IMR-90 (cell line): ENCODE measurements around the gene CD101. TPM values are rescaled to one million over a fixed set of nuclear protein-coding genes. Genes with fewer than 3 reads are reported as not detected.

ENCODE experiments used
- ATAC-seq: fragments of 200-7000 bp; cut with Tn5 transposase; 2 replicates; pipeline ENCODE4 v1.9.1; 2020; ENCODE audit warnings: low read depth, mild to moderate bottlenecking, moderate library complexity
- BruUV-seq: library from RNA; stranded (reverse); fragments of 400-500 nt; replicated peaks from 2 replicates; lab custom pipeline; 2021; lab: Mats Ljungman, UMichigan
- CTCF ChIA-PET: fragments of 300-600 bp; formaldehyde crosslinking; extraction: SDS; loops from one replicate; lab custom pipeline; 2021; ENCODE audit warnings: antibody characterized with exemption; lab: Yijun Ruan, JAX
- POLR2A ChIA-PET: fragments of 300-600 bp; sonication (Branson Sonifier 250); formaldehyde crosslinking; loops from one replicate; lab custom pipeline; 2022; ENCODE audit warnings: antibody characterized with exemption; ENCODE audit not compliant: unreplicated experiment; lab: Charles Lee
- DNase-seq: peaks from one replicate; pipeline ENCODE4 v3.0.0; 2013
- H2AFZ ChIP-seq: replicated peaks from 2 replicates; pipeline ENCODE3; 2013; ENCODE audit warnings: low read length, mild to moderate bottlenecking; ENCODE audit not compliant: poor library complexity
- H2AK5ac ChIP-seq: 2 replicates; pipeline ENCODE4 v1.6.1; 2013; ENCODE audit warnings: low read depth, low read length, inconsistent platforms
- H2AK9ac ChIP-seq: replicated peaks from 2 replicates; pipeline ENCODE3; 2013; ENCODE audit warnings: mild to moderate bottlenecking, low read depth, low read length, moderate library complexity; ENCODE audit not compliant: poor library complexity
- H2BK120ac ChIP-seq: 2 replicates; pipeline ENCODE4 v1.6.1; 2013; ENCODE audit warnings: low read depth, low read length, inconsistent platforms
- H2BK15ac ChIP-seq: 3 replicates; pipeline ENCODE4 v1.6.1; 2013; ENCODE audit warnings: low read depth, low read length, inconsistent platforms
- H2BK20ac ChIP-seq: 2 replicates; pipeline ENCODE4 v1.6.1; 2013; ENCODE audit warnings: low read depth, mild to moderate bottlenecking, inconsistent platforms, low read length, moderate library complexity
- H2BK5ac ChIP-seq: 2 replicates; pipeline ENCODE4 v1.6.1; 2013; ENCODE audit warnings: mild to moderate bottlenecking, low read depth, low read length, inconsistent platforms; ENCODE audit not compliant: poor library complexity, severe bottlenecking
- H3K14ac ChIP-seq: replicated peaks from 2 replicates; pipeline ENCODE4 v1.6.1; 2013; ENCODE audit warnings: low read depth, low read length, inconsistent platforms
- H3K18ac ChIP-seq: 2 replicates; pipeline ENCODE4 v1.6.1; 2013; ENCODE audit warnings: low read depth, low read length, control low read depth
- H3K23ac ChIP-seq: 2 replicates; pipeline ENCODE4 v1.6.1; 2013; ENCODE audit warnings: low read depth, low read length, inconsistent platforms
- H3K27ac ChIP-seq: 2 replicates; pipeline ENCODE4 v1.5.1; 2013; ENCODE audit warnings: mild to moderate bottlenecking, control low read depth, low read length; ENCODE audit not compliant: insufficient read depth
- H3K27me3 ChIP-seq: 2 replicates; pipeline ENCODE4 v1.6.1; 2013; ENCODE audit warnings: low read length; ENCODE audit not compliant: control insufficient read depth, insufficient read depth
- H3K36me3 ChIP-seq: 2 replicates; pipeline ENCODE4 v1.6.1; 2013; ENCODE audit warnings: low read length, mixed read lengths; ENCODE audit not compliant: control insufficient read depth, insufficient read depth
- H3K4ac ChIP-seq: 2 replicates; pipeline ENCODE4 v1.6.1; 2013; ENCODE audit warnings: low read depth, low read length, inconsistent platforms
- H3K4me1 ChIP-seq: 2 replicates; pipeline ENCODE4 v1.6.1; 2013; ENCODE audit warnings: low read length, mixed read lengths; ENCODE audit not compliant: control insufficient read depth, insufficient read depth
- H3K4me2 ChIP-seq: 2 replicates; pipeline ENCODE4 v1.6.1; 2013; ENCODE audit warnings: low read depth, mild to moderate bottlenecking, control low read depth, low read length, moderate library complexity
- H3K4me3 ChIP-seq: 2 replicates; pipeline ENCODE4 v1.5.1; 2013; ENCODE audit warnings: low read depth, mild to moderate bottlenecking, control low read depth, low read length, moderate library complexity; ENCODE audit not compliant: insufficient read depth
- H3K56ac ChIP-seq: 2 replicates; pipeline ENCODE4 v1.6.1; 2013; ENCODE audit warnings: low read length, inconsistent platforms; ENCODE audit not compliant: insufficient read depth; ENCODE audit errors: extremely low read depth
- H3K79me1 ChIP-seq, 2 experiments: 2 replicates each; pipeline ENCODE4 v1.6.1; 2013; ENCODE audit warnings: low read length in 2 of 2, inconsistent platforms in 1 of 2, low read depth in 1 of 2
- H3K9ac ChIP-seq: 2 replicates; pipeline ENCODE4 v1.6.1; 2013; ENCODE audit warnings: low read depth, low read length, control low read depth
- H3K9me1 ChIP-seq: 2 replicates; pipeline ENCODE4 v1.6.1; 2013; ENCODE audit warnings: low read length, inconsistent platforms; ENCODE audit not compliant: insufficient read depth
- H3K9me3 ChIP-seq: 2 replicates; pipeline ENCODE4 v1.6.1; 2013; ENCODE audit warnings: low read length; ENCODE audit not compliant: control insufficient read depth, insufficient read depth
- H4K20me1 ChIP-seq: 2 replicates; pipeline ENCODE4 v1.6.1; 2013; ENCODE audit warnings: low read length, inconsistent platforms; ENCODE audit not compliant: insufficient read depth
- H4K5ac ChIP-seq: 2 replicates; pipeline ENCODE4 v1.6.1; 2013; ENCODE audit warnings: mild to moderate bottlenecking, low read depth, low read length, control low read depth
- H4K8ac ChIP-seq, 2 experiments: 2 replicates each; pipeline ENCODE4 v1.6.1; 2013; ENCODE audit warnings: low read depth in 2 of 2, low read length in 2 of 2, control low read depth in 1 of 2, inconsistent platforms in 1 of 2
- H4K91ac ChIP-seq: 2 replicates; pipeline ENCODE4 v1.6.1; 2013; ENCODE audit warnings: low read depth, low read length, inconsistent platforms; ENCODE audit not compliant: insufficient read depth
- BHLHE40 ChIP-seq: fragments of 150-350 bp; IDR thresholded peaks from 2 replicates; pipeline ENCODE4 v1.6.1; 2016; ENCODE audit warnings: mild to moderate bottlenecking, low read depth, low read length
- FOS ChIP-seq: fragments of 150-350 bp; IDR thresholded peaks from 2 replicates; pipeline ENCODE4 v1.6.1; 2016; ENCODE audit warnings: low read depth, low read length
- MXI1 ChIP-seq: IDR thresholded peaks from 2 replicates; pipeline ENCODE4 v1.6.1; 2012; ENCODE audit warnings: low read depth, mild to moderate bottlenecking, low read length, moderate library complexity, borderline replicate concordance
- SMC3 ChIP-seq: fragments of 150-350 bp; IDR thresholded peaks from 2 replicates; pipeline ENCODE4 v1.6.1; 2016; ENCODE audit warnings: low read depth, mild to moderate bottlenecking, antibody characterized with exemption, low read length, moderate library complexity
- whole genome bisulfite sequencing, 2 experiments: methylation state at CpG; one replicate each; pipeline versions ENCODE4 v1.1.5 to v1.1.7; 2013; ENCODE audit warnings: missing lambda C conversion rate in 2 of 2; ENCODE audit not compliant: insufficient read length in 1 of 2; ENCODE audit errors: extremely low coverage in 2 of 2; 5-methylcytosine and 5-hydroxymethylcytosine counted together
- dilution Hi-C: fragments of 300-500 bp; cut with HindIII; formaldehyde crosslinking; loops from one replicate; pipeline ENCODE4 v1.14.3; 2018; ENCODE audit warnings: low sequenced_read_pairs; ENCODE audit not compliant: unreplicated experiment
- in situ Hi-C: fragments of 300-500 bp; cut with MboI; formaldehyde crosslinking; loops from 3 replicates; pipeline ENCODE4 v1.14.3; 2019; ENCODE audit warnings: low sequenced_read_pairs, inconsistent platforms, mixed read lengths
- intact Hi-C: fragments of 100-400 bp; cut with micrococcal nuclease; formaldehyde crosslinking; loops from 2 replicates; pipeline ENCODE4 v1.10.0; 2022
- polyA plus RNA-seq, 3 experiments: library from polyadenylated mRNA; depleted of rRNA; stranded (reverse); fragments of >200 nt; gene quantifications; 2 replicates each; pipeline ENCODE4 v1.2.3, GENCODE V29; 2012; ENCODE audit warnings: low replicate concordance in 1 of 3
- total RNA-seq: library from RNA; depleted of rRNA; stranded (reverse); fragments of >200 nt; gene quantifications from 2 replicates; pipeline ENCODE4 v1.2.3, GENCODE V29; 2012
- TF ChIP-seq, protein P1 (sequence below): fragments of 150-350 bp; IDR thresholded peaks from 2 replicates; pipeline ENCODE4 v1.6.1; 2016; ENCODE audit warnings: low read depth, mild to moderate bottlenecking, low read length, moderate library complexity, borderline replicate concordance

The CD101 gene
- total and polyA plus RNA-seq, 2 of the 4 experiments (the other 2 are of a cell fraction) = not detected

DNA sequence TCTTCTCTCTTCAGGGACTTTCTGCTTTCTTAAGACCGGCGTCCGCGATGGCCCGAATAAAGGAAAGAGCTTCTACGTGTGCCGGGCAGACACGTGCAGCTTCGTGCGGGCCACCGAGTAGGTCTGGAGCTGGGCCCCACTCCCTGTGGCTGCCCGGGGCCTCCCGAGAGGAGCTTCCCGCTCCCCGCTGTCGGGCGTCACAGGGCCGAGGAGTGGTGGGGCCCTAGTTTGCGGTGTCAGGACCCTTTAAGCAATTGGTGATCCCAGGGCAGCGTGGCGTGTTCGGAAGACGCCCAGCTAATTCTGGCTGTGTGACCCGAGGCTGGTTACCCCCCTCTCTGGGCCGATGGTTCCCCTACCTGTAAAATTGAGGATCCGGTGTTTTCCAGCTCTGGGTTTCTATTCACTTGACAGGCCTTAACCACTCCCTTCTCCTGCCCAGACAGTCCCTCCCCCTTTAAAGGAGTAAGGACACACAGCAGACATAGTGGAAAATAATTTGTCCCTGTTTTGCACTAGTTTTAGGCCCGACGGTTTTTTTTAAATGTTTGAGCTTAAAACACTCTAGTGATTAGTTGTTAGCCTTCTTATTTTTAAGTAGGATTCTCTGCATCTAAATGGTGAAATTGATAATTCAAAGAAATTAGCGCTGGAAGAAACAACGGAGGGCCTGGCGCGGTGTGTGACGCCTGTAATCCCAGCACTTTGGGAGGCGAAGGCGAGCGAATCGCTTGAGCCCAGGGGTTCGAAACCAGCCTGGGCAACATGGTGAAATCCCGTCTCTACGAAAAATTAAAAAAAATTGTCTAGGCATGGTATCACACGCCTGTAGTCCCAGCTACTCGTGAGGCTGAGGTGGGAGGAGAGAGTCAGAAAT, 59.1 kb downstream of the CD101 start:
- Histone ChIP-seq H2BK15ac (no peak overlapping the region), H2AFZ (peak overlapping the region; percentile 94), H3K56ac (peak overlapping the region; percentile 27; the same call in 1 of the 2 replicates), H2BK120ac (no peak overlapping the region), H3K14ac (0 out of 2 replicates have a peak overlapping the region, but pooled peaks have one; percentile 14), H3K9me3 (no peaks in the 10 kb centered on the region), H2AK9ac (peak overlapping the region; percentile 95), H3K4me2 (peak overlapping the region; percentile 90), H3K4ac (peak overlapping the region; percentile 14), H2BK20ac (no peak overlapping the region; the same call in 1 of the 2 replicates), H4K91ac (no peak overlapping the region), H4K8ac (peak overlapping the region; percentile 10 to 27; a peak in 1 of 4 replicates), H3K36me3 (no peaks in the 10 kb centered on the region), H3K23ac (no peak overlapping the region), H3K4me3 (peak overlapping the region; percentile 64), H2BK5ac (no peak overlapping the region), H3K27me3 (no peaks in the 10 kb centered on the region), H3K79me1 (peaks cover 0 to 11% of the 10 kb centered on the region in 2 experiments; a peak in 2 of 4 replicates), H3K9ac (peak overlapping the region; percentile 13), H4K5ac (no peak overlapping the region), H4K20me1 (no peaks in the 10 kb centered on the region), H3K4me1 (no peaks in the 10 kb centered on the region; the same call in 1 of the 2 replicates), H3K18ac (no peak overlapping the region), H3K9me1 (peaks cover 3% of the 10 kb centered on the region; the same call in 1 of the 2 replicates), H2AK5ac (0 out of 2 replicates have a peak overlapping the region, but pooled peaks have one; percentile 1), H3K27ac (peak overlapping the region; percentile 0; the same call in 1 of the 2 replicates)
- TF ChIP-seq, protein P1, sequence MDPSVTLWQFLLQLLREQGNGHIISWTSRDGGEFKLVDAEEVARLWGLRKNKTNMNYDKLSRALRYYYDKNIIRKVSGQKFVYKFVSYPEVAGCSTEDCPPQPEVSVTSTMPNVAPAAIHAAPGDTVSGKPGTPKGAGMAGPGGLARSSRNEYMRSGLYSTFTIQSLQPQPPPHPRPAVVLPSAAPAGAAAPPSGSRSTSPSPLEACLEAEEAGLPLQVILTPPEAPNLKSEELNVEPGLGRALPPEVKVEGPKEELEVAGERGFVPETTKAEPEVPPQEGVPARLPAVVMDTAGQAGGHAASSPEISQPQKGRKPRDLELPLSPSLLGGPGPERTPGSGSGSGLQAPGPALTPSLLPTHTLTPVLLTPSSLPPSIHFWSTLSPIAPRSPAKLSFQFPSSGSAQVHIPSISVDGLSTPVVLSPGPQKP = no peak
- TF ChIP-seq SMC3 = no peak
- no peak for TF ChIP-seq FOS
- TF ChIP-seq MXI1 = peak; percentile 94
- TF ChIP-seq BHLHE40 = peak; percentile 45; the same call in 1 of the 2 replicates
- intact Hi-C loops = loop anchor here (1.0 to 10.0 kb wide), 3 partner anchors 323 to 864 kb away; partner anchors contain the start of genes GDAP2 and WDR3
- WGBS, 2 experiments = 37% methylated on average over 20 of the region's 42 CpGs; no CpG with 5 or more reads in 1 of the 2 experiments
- ATAC-seq (peak; percentile 41), DNase-seq (peak; percentile 34)
- TSS peak; percentile 70 for BruUV-seq
- in situ Hi-C loops = no loop called here
- CTCF ChIA-PET = interaction anchor here (0.9 to 1.6 kb wide), 2 partner anchors 224 to 486 kb away, joined by 3 to 5 read pairs; no protein-coding TSS in a partner anchor
- POLR2A ChIA-PET = interaction anchor here (0.6 kb wide), 1 partner anchor 185 kb away, joined by 7 read pairs; no protein-coding TSS in a partner anchor
- dilution Hi-C loops = no loop called here
